Parathyroid adenoma (tissue), 2 donors: Measurements from ENCODE around the gene GALNT5.
"Not testable (repeated sequence)": the region's sequence is repeated elsewhere in the genome, so short reads cannot be mapped to it uniquely, and the experiment has no call there.

ENCODE experiments used
- H2AFZ ChIP-seq: fragments of 300-600 bp; sonication (generic); one replicate; pipeline ENCODE4 v1.7.0; 2017; ENCODE audit warnings: antibody characterized with exemption, mild to moderate bottlenecking
- H3K27ac ChIP-seq: fragments of 300-600 bp; sonication (generic); one replicate; pipeline ENCODE4 v1.7.0; 2017
- H3K27me3 ChIP-seq: fragments of 300-600 bp; sonication (generic); one replicate; pipeline ENCODE4 v1.7.0; 2017; ENCODE audit warnings: low read length; ENCODE audit not compliant: control insufficient read depth, insufficient read depth
- H3K36me3 ChIP-seq: fragments of 300-600 bp; sonication (generic); one replicate; pipeline ENCODE4 v1.7.0; 2017; ENCODE audit warnings: low read length; ENCODE audit not compliant: control insufficient read depth, insufficient read depth
- H3K4me1 ChIP-seq: fragments of 300-600 bp; sonication (generic); one replicate; pipeline ENCODE4 v1.7.0; 2017; ENCODE audit warnings: control low read depth
- H3K4me2 ChIP-seq: fragments of 300-600 bp; sonication (generic); one replicate; pipeline ENCODE4 v1.7.0; 2017; ENCODE audit warnings: low read length
- H3K4me3 ChIP-seq: fragments of 300-600 bp; sonication (generic); one replicate; pipeline ENCODE4 v1.7.0; 2017; ENCODE audit warnings: low read depth, low read length
- H3K79me2 ChIP-seq: fragments of 300-600 bp; sonication (generic); one replicate; pipeline ENCODE4 v1.7.0; 2017; ENCODE audit warnings: control low read depth
- H3K9ac ChIP-seq: fragments of 300-600 bp; sonication (generic); one replicate; pipeline ENCODE4 v1.7.0; 2017; ENCODE audit warnings: mild to moderate bottlenecking
- H3K9me3 ChIP-seq: fragments of 300-600 bp; sonication (generic); one replicate; pipeline ENCODE4 v1.7.0; 2017; ENCODE audit warnings: low read length; ENCODE audit not compliant: control insufficient read depth
- CTCF ChIP-seq: fragments of 300-600 bp; sonication (generic); IDR thresholded peaks from one replicate; pipeline ENCODE4 v1.7.0; 2017; ENCODE audit warnings: antibody characterized with exemption, mild to moderate bottlenecking
- donor health status: primary hyperparathyroidism.

GALNT5 gene

GRCh38 chr2:157334797-157335196 lies 77.3 kb downstream of the GALNT5 start:
- no peak overlapping the region for H3K4me3 ChIP-seq
- H3K27me3 ChIP-seq: no peaks in the 10 kb centered on the region
- H3K36me3 ChIP-seq: no peaks in the 10 kb centered on the region
- no peak for TF ChIP-seq CTCF
- no peak overlapping the region for H3K9ac ChIP-seq
- H2AFZ ChIP-seq: no peak overlapping the region
- no peaks in the 10 kb centered on the region for H3K4me1 ChIP-seq
- H3K9me3 ChIP-seq: no peaks in the 10 kb centered on the region
- no peak overlapping the region for H3K4me2 ChIP-seq
- no peaks in the 10 kb centered on the region for H3K79me2 ChIP-seq
- no peak overlapping the region for H3K27ac ChIP-seq

- no peaks in the 10 kb centered on the region for H3K36me3 ChIP-seq
- H3K9me3 ChIP-seq: no peaks in the 10 kb centered on the region
- H3K4me1 ChIP-seq: no peaks in the 10 kb centered on the region
- TF ChIP-seq CTCF: peak; percentile 57
- H3K4me3 ChIP-seq: no peak overlapping the region
- H2AFZ ChIP-seq: no peak overlapping the region
- no peaks in the 10 kb centered on the region for H3K79me2 ChIP-seq
- H3K9ac ChIP-seq: no peak overlapping the region
- no peaks in the 10 kb centered on the region for H3K27me3 ChIP-seq
- H3K4me2 ChIP-seq: no peak overlapping the region
- H3K27ac ChIP-seq: no peak overlapping the region
These were observed 78.9 kb downstream of the GALNT5 start for GRCh38 chr2:157336137-157337010.

GRCh38 chr2:157337978-157338377 lies 80.5 kb downstream of the GALNT5 start:
- TF ChIP-seq CTCF: no peak
- Histone ChIP-seq H3K9ac (no peak overlapping the region), H2AFZ (no peak overlapping the region), H3K4me2 (no peak overlapping the region), H3K79me2 (no peaks in the 10 kb centered on the region), H3K27ac (no peak overlapping the region), H3K4me1 (no peaks in the 10 kb centered on the region), H3K27me3 (no peaks in the 10 kb centered on the region), H3K36me3 (no peaks in the 10 kb centered on the region), H3K4me3 (no peak overlapping the region), H3K9me3 (no peaks in the 10 kb centered on the region)

- Histone ChIP-seq H3K4me1 (no peaks in the 10 kb centered on the region), H3K9me3 (no peaks in the 10 kb centered on the region), H3K9ac (no peak overlapping the region), H3K4me2 (no peak overlapping the region), H3K4me3 (no peak overlapping the region), H3K27ac (no peak overlapping the region), H3K36me3 (no peaks in the 10 kb centered on the region), H2AFZ (no peak overlapping the region), H3K79me2 (no peaks in the 10 kb centered on the region), H3K27me3 (no peaks in the 10 kb centered on the region)
- no peak for TF ChIP-seq CTCF
These were observed 82.6 kb downstream of the GALNT5 start for GRCh38 chr2:157339965-157340655.

DNA sequence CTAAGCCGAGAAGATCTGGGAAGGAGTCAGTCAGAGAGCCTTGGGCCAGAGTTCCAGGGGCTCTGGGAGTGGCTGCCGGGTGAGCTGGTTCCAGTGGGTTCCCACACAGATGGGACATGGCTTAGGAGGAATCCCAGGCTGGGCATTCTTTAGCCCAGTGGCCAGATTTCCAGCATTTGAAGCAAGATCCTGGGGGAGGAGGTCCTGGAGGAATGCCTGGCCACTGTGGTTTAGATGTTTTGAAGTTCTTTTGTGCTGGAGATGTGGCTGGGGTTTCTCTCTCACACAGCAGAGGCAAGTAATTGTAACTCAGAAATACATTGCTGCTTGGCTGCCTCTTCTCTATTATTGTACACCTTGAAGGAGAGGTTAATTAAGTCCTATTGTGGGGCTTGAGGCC lies 83.9 kb downstream of the GALNT5 start:
- H3K4me3 ChIP-seq, H3K27ac ChIP-seq, H3K27me3 ChIP-seq, H3K9me3 ChIP-seq, H2AFZ ChIP-seq, H3K4me2 ChIP-seq, H3K36me3 ChIP-seq, H3K4me1 ChIP-seq, H3K9ac ChIP-seq, H3K79me2 ChIP-seq: not testable (repeated sequence)
